ENCODE data around the gene MGAT5B.

MGAT5B gene

DNA sequence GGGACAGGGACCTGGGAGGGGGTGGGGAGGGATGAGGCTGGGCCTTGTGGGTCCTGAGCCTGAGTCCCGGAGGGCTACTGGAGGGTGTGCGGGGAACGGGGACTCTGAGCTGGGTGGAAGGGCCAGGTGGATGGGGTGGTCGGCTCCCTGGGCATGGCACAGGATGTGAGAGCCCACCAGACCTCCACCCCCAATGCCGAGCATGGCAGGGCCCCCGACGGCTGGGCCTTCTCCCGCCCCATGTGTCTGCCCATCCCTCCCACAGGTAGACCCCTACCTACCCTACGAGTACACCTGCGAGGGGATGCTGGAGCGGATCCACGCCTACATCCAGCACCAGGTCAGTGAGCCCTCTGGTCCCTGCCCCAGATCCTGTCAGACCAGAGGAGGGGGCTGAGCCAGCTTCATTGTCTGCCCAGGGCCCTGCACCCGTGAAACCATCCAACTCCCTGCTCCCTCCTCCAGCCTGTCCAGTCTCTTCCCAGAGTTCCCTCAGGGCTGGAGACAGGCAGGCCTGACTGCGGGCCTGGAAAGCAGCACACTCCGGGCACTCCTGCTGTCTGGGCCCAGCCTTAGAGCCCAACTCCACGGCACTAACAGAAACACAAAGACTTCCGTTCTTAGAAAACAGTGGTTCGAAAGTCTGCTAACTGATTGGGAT is 78.0 kb downstream of the MGAT5B start:
- peaks cover 18% of the 10 kb centered on the region for H3K36me3 ChIP-seq
- H3K9me3 ChIP-seq (ENCODE audit: severe bottlenecking): no peaks in the 10 kb centered on the region
- H3K4me3 ChIP-seq (ENCODE audit: low read depth, low read length): no peak overlapping the region
- H3K27me3 ChIP-seq (ENCODE audit: insufficient read depth, low read depth, severe bottlenecking): no peaks in the 10 kb centered on the region
- TF ChIP-seq, protein P1, sequence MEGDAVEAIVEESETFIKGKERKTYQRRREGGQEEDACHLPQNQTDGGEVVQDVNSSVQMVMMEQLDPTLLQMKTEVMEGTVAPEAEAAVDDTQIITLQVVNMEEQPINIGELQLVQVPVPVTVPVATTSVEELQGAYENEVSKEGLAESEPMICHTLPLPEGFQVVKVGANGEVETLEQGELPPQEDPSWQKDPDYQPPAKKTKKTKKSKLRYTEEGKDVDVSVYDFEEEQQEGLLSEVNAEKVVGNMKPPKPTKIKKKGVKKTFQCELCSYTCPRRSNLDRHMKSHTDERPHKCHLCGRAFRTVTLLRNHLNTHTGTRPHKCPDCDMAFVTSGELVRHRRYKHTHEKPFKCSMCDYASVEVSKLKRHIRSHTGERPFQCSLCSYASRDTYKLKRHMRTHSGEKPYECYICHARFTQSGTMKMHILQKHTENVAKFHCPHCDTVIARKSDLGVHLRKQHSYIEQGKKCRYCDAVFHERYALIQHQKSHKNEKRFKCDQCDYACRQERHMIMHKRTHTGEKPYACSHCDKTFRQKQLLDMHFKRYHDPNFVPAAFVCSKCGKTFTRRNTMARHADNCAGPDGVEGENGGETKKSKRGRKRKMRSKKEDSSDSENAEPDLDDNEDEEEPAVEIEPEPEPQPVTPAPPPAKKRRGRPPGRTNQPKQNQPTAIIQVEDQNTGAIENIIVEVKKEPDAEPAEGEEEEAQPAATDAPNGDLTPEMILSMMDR (IDR thresholded peaks at IDR 0.05; ENCODE audit: low read depth, low read length): no peak
- no peak overlapping the region for H3K27ac ChIP-seq
- DNase-seq: no peak

DNA sequence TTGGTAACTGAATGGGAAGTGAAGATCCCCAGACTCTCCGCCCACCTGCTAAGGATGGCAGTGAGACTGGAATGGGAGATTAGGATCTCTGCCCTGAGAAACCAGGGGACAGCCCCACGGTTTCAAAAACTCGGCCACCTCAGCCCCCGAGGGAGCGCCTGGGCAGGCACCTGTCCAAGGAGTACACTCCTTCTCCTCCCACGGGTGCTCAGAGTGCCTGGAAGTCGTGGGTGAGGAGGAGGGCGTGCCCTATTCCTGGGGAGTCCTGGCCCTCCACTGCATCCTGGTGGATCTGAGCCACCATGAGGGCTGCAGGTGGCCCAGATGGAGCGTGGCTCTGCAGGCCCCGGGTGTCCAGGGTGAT is 78.5 kb downstream of the MGAT5B start:
- Histone ChIP-seq H3K27me3 (ENCODE audit: insufficient read depth, low read depth, severe bottlenecking) (no peaks in the 10 kb centered on the region), H3K27ac (no peak overlapping the region), H3K9me3 (ENCODE audit: severe bottlenecking) (no peaks in the 10 kb centered on the region), H3K36me3 (peaks cover 18% of the 10 kb centered on the region), H3K4me3 (ENCODE audit: low read depth, low read length) (no peak overlapping the region)
- DNase-seq: no peak
- TF ChIP-seq, protein P1 (IDR thresholded peaks at IDR 0.05; ENCODE audit: low read depth, low read length): no peak

DNA sequence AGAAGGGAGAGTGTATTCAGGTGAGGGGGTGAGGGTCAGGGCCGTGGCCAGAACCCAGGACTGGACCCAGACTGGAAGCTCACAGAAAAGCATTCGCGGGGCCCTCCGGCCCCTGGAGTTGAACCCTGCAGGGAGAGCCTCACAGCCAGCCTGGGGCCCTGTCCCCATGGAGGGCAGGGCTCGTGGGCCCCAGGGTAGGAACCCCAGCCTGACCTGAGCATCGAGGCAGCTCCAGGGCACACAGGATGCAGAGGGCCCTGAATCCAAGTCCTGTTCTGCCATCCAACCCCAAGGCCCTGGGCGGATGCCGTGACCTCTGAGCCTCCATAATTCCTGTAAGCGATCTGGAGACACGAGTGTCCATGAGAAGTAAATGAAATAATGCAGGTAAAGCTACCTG is 79.1 kb downstream of the MGAT5B start:
- H3K27ac ChIP-seq: no peak overlapping the region
- no peaks in the 10 kb centered on the region for H3K9me3 ChIP-seq (ENCODE audit: severe bottlenecking)
- H3K4me3 ChIP-seq (ENCODE audit: low read depth, low read length): no peak overlapping the region
- peaks cover 18% of the 10 kb centered on the region for H3K36me3 ChIP-seq
- DNase-seq: no peak
- no peaks in the 10 kb centered on the region for H3K27me3 ChIP-seq (ENCODE audit: insufficient read depth, low read depth, severe bottlenecking)
- TF ChIP-seq, protein P1 (IDR thresholded peaks at IDR 0.05; ENCODE audit: low read depth, low read length): no peak

DNA sequence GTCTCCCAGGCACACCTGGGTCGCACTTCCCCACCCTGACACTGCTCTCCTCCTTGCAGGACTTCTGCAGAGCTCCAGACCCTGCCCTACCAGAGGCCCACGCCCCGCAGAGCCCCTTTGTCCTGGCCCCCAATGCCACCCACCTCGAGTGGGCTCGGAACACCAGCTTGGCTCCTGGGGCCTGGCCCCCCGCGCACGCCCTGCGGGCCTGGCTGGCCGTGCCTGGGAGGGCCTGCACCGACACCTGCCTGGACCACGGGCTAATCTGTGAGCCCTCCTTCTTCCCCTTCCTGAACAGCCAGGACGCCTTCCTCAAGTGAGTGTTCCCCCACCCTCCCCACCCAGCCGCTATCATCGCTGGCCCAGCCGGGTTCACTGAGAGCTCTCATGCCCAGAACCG is 79.6 kb downstream of the MGAT5B start:
- Histone ChIP-seq H3K4me3 (ENCODE audit: low read depth, low read length) (no peak overlapping the region), H3K36me3 (peaks cover 15% of the 10 kb centered on the region), H3K27ac (no peak overlapping the region), H3K9me3 (ENCODE audit: severe bottlenecking) (no peaks in the 10 kb centered on the region), H3K27me3 (ENCODE audit: insufficient read depth, low read depth, severe bottlenecking) (no peaks in the 10 kb centered on the region)
- TF ChIP-seq, protein P1 (IDR thresholded peaks at IDR 0.05; ENCODE audit: low read depth, low read length): no peak
- no peak for DNase-seq

DNA sequence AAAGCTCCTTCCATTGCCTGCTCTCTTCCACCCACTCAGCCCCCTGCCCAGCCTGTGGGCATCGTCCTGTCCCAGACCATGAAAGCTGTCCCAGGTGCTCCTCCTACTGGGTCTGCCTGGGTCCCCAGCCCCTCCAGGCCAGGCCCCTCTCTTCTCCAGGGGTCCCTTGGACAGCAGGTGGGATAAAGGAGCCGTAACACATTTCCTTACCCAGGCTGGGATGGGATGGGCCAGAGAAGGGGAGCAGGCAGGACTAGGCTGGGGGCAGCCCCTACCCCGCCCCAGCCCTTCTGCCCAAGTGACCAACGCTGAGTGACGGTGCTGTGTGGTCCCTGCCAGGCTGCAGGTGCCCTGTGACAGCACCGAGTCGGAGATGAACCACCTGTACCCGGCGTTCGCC is 80.1 kb downstream of the MGAT5B start:
- Histone ChIP-seq H3K36me3 (peaks cover 15% of the 10 kb centered on the region), H3K27ac (peak overlapping the region; percentile 53), H3K9me3 (ENCODE audit: severe bottlenecking) (no peaks in the 10 kb centered on the region), H3K4me3 (ENCODE audit: low read depth, low read length) (no peak overlapping the region), H3K27me3 (ENCODE audit: insufficient read depth, low read depth, severe bottlenecking) (no peaks in the 10 kb centered on the region)
- TF ChIP-seq, protein P1 (IDR thresholded peaks at IDR 0.05; ENCODE audit: low read depth, low read length): no peak
- DNase-seq: no peak

DNA sequence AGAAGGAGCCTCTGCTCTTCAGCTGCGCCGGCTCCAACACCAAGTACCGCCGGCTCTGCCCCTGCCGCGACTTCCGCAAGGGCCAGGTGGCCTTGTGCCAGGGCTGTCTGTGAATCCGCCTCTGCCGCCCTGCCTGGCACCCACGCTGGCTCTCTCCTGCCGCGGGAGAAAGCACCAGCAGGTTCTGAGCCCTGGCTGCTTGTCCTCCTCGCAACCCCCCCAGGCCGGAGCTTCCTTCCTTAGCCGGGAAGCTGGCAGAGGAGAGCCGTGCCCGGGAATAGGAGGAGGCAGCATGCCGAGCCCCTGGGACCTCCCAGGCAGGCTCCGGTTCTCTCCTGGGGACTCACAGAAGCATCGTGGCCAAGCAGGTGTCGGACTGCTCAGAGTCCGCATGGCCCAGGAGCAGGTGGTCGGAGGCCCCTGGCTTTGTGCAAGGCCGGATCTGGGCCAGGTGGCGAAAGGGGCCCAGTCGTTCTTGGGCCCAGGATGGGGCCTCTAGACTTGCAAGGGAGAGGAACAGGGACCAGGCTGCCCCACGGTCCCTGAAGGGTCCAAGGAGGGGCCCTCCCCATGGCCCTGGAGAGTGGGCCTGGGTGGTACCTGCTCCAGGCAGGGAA is 80.6 kb downstream of the MGAT5B start:
- peak overlapping the region; percentile 53 for H3K27ac ChIP-seq
- TF ChIP-seq, protein P1 (IDR thresholded peaks at IDR 0.05; ENCODE audit: low read depth, low read length): no peak
- no peak overlapping the region for H3K4me3 ChIP-seq (ENCODE audit: low read depth, low read length)
- no peaks in the 10 kb centered on the region for H3K27me3 ChIP-seq (ENCODE audit: insufficient read depth, low read depth, severe bottlenecking)
- H3K36me3 ChIP-seq: peaks cover 15% of the 10 kb centered on the region
- peak; percentile 63 for DNase-seq
- no peaks in the 10 kb centered on the region for H3K9me3 ChIP-seq (ENCODE audit: severe bottlenecking)

Data from WERI-Rb-1 (cell line).